AML-193 (cell line): ENCODE data around the gene BMP7.

Experiments used
- DNase-seq, 2 experiments: peaks; one replicate each; lab custom pipeline; 2025; lab: John Stamatoyannopoulos, UW

BMP7 gene

GRCh38 chr20:57266291-57267157 is at the start of gene BMP7:
Gene BMP7 (minus strand): TSS chr20:57266641. CDS start chr20:57266122, 519 bp downstream.
- DNase-seq, result no peak

DNA sequence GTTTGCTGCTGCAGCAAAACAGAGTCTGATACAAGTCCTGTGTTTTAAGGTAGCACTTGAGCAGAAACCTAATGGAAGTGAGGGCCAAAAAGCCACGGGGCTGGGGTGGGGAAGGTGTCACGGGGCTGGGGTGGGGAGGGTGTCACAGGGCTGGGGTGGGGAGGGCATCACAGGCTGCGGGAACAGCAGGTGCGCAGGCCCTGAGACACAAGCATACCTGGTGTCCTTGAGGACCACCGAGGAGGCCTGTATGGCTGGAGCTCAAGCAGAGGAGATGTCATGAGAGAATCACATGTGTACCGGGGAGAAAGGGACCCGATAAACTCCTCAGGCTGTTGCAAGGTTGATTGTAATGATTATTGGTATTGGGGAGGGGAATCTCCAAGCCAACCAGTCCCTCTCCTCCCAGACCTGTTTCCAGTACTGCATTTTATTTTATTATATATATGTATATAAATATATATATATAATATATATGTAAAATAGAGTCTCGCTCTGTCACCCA is 49.6 kb upstream of the BMP7 start:
- no peak for DNase-seq

GRCh38 chr20:57315083-57315975 is 48.9 kb upstream of the BMP7 start:
- no peak for DNase-seq

GRCh38 chr20:57313951-57314350 is 47.5 kb upstream of the BMP7 start:
- DNase-seq, result no peak

- no peak for DNase-seq
Measured at GRCh38 chr20:57313230-57313629, 46.8 kb upstream of the BMP7 start.

DNA sequence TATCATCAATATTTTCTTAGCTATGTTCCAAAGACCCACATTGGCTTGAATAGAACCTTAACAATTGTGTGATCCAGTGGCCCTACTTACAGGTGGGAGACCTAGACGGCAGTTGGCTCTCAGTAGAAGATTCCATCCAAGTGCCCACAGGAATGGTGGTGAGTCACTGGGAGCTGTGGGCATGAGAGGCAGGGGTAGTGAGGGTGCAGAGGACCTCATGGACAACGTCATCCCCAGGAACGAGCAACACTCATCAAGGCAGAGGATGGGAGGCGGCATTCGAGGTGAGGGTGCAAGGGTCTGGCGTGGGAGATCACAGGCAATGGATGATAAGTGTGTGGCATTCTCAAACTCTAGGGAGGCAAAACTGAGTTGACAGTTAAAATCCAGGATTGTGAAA is 45.7 kb upstream of the BMP7 start:
- no peak for DNase-seq

DNA sequence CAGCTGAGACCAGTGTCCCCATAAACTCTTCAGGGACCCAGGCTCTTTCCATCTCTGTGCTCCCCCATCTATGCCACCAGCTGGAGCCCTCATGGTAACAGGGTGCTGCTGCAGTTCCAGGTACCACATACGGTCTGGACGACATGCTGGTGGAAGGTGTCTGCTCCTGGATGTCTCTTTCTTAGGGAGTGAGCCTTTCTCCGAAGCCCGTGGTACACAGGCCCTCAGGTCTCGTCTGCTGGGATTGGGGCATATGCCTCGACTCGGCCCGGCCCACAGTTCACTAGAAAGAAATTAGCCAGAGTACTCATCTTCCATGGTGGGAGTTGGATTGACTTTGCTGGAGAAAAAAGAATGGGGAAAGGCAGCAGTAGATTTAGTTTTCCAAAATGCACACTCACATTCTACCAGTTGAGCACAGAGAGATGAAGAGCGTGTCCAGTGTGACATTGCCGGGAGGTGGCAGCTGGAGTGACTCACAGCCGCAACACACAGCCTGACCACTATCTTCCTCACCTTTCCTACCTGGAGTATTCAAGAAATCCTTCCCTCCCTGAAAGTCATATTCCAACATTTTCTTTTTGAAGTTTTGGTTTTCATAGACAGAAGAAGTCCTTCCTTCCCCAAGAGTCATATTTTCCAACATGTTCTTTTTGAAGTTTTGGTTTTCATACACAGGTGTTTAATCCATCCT is 44.5 kb upstream of the BMP7 start:
- no peak for DNase-seq

DNA sequence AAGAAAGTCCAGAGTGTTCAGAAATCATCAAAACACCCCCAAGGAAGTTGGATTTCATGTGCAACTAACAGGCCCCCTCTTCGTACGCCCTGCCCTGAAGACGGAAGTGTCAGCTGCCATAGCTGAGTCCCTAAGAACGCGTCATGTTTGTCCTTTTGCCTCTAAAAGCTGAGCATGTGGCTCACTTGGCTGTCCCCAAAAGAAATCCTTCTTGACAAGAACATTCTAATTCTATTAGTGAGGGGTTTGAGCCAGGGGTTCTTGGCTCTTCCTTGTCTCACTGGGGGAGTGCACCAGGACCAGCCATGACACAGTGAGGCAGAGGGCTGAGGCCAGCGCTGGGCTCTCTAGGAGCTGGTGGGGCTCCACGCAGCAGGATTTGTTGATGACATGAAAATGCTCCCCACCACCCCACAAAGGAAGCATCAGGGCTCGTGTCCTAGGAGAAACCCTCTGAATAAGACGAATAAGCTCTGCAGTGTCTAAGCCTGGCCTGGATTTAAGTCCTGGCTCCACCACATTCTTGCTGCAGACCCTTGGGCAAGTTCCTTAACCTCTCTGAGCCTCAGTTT is 43.2 kb upstream of the BMP7 start:
- DNase-seq, result no peak

DNA sequence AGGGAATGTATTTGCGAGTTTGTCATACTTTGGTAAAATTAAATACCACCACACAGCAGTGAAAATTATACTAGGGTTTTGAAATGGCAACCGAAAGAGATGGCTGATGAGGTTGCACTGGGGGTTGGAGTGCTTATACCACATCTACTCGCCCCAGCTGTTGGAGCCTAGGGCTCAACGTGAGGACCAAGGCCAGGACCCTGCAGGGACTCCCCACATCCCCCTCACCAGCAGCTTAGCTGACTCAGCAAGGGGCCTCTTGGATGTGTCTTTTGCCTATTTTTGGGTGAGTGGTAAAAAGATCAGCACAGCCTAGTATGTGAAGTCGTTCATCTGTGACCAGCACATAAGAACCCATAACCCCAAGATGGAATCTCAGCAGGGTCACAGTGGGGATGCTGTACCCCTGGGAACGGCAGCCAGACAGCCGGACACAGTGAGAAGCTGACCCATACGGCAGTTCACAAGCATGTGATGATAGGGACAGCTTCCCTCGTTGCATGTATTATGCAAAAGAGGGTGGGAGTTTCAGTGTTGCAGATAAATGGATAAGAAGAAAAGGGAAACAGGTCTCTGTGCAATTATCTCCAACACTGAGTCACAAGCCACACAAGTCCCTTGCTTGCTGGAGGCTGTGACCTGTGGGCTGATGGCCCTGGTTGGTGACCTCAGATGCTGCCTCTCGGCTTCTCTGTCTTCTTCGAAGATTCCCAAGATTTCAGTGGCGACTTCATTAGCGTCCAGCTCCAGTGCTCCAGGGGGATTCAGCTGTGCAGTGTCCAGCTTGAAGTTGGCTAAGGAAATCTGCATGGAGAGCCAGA is 42.2 kb upstream of the BMP7 start:
- no peak for DNase-seq

GRCh38 chr20:57306747-57307146 is 40.3 kb upstream of the BMP7 start:
- no peak for DNase-seq

DNA sequence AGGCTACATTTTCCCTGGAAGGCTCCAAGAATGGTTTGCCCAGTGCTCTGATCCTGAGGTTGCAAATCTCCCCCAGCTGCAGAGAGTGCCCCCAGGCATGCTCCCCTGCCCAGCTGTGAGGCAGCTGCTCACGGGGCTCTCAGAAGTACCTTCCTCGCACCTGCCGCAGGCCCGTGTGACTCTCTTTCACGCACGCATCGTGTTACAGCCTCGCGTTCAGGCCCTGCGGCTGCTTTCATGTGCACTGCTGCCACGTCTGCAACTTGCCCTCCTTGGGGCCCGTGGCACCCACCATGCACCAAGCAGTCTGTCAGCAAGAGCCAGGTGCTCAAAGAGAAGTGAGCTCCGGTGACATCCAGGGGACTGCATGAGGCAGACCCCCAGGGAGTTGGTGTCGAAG is 34.6 kb upstream of the BMP7 start:
- no peak for DNase-seq

DNA sequence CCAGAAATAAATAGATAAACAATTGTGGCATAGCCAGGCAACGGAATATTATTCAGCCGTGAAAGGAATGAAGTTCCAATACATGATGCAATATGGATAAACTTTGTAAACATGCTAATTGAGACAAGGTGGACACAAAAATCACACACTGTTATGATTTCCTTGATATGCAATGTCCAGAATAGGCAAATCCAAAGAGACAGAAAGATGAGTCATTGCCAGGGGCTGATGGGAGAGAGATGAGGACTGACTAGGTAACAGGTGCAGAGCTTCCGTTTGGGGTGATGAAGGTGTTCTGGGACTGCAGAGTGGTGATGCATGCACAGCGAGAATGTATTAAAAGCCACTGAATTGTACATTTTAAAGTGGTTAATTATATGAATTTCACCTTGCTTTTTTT is 32.0 kb upstream of the BMP7 start:
- no peak for DNase-seq

DNA sequence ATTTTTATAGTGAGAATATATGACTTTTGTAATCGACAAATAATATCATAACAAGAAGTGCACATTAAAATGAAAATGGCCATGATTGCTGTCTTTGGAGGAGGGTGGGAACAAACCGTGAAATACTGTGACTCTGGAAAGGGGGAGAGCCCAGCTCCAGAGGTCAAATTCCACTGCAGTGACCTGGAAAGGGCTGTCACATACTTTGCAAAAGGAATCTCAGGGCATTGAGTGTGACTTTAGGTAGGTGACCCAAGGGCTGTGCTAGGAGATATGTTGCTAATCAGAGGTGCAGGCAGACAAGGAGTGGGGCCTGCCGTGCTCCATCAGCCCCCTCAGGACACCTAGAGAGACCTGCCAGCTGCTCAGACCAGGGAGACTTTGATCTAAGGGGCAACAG is 28.1 kb upstream of the BMP7 start:
- DNase-seq, result no peak

DNA sequence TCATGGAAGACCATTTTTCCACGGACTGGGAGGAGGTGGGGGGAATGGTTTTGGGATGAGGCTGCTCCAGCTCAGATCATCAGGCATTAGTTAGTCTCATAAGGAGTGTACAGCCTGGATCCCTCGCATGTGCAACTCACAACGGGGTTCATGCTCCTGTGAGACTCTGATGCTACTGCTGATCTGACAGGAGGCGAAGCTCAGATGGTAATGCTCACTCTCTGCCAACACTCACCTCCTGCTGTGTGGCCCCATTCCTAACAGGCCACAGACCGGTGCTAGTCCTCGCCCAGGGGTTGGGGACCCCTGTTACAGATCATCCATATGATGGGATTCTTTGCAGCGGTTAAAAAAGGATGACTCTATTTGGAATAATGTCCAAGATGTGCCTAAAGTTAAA is 27.6 kb upstream of the BMP7 start:
- no peak for DNase-seq

DNA sequence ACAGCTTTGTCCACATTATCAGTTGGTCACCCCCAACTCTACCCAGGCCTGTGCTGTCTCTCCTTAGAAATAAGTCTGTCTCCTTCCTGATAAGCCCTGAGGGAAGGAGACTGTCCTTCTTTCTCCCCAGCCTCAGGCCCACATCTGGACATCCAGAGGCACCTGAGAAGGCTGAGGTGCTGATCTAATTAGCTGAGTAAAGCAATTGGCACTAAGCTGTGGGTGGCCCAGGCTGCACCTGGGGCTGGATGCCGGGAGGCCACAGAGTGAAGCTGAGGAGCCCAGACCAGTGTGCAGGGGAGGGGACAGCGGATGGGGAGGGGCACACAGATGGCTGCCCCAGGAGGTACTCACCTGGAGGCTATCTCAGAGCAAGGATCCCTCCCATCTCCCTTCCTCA is 26.2 kb upstream of the BMP7 start:
- DNase-seq, result no peak

DNA sequence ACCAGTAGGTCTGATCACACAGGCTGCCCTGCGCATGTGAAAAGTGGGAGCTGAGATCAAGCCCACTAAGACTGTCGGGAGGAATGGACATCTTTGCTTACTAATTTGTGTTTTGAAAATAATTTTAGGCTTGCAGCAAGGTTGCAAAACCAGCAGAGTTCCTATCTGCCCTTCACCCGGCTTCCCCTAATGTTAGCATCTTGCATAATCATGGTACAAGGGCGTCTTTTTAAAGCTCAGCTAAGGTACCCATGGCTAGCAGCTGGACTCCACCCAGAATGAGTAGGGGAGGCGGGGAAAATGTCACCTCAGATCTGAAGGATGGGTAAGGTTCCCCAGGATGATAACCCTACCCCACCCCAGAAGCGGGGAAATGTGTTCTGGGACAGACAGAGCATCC is 25.3 kb upstream of the BMP7 start:
- DNase-seq, result no peak

- no peak for DNase-seq
Measured at GRCh38 chr20:57291003-57291402, 24.6 kb upstream of the BMP7 start.

DNA sequence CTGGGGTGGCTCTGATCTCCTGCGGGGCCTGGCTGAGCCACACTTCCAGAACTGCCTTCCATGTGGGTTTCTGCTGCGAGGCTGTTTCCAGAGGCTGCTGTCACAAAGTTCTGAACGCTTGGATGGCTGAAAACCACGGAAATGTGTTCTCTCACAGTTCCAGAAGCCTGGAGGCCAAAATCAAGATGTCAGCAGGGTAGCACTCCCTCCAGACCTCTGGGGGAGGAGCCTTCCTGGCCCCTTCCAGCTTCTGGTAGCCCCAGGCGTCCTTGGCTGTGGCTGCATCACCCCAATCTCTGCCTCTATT is 23.7 kb upstream of the BMP7 start:
- DNase-seq, result no peak

GRCh38 chr20:57289391-57290177 is 23.1 kb upstream of the BMP7 start:
- no peak for DNase-seq

DNA sequence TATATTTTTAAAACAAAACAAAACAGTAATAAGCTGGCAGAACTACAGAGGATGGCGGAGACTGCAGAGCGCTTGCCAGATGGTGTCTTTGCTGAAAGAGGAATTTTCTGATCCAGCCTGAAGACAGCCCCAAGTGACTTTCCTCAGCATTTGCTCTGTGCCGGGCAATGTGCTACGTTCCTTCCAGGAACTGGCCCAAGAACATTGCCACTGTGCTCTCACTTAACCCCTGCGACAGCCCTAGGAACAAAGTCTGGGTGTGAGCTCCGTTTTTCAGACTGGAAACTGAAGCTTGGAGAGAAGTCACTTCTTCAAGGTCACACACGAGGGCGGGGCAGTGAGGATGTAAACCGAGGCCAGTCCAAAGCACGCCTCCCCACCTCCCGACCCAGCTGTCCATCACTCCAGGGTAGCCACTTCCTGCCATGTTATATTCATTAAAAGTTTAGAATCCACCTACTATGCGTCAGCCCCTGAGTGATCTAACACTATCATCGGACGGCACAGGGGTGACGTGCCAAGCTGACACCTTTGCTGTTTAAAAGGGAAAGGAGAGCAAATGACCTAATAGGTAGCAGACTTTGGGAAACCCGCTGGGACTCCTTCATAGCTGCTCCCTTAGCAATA is 22.3 kb upstream of the BMP7 start:
- no peak for DNase-seq
